ENCODE results near the gene RBM15. TPM values are rescaled to one million over a fixed set of nuclear protein-coding genes. Genes with fewer than 3 reads are reported as not detected.

Gene RBM15
- 6.0 TPM for polyA plus RNA-seq (2013, experiment 1 of 2; ENCODE audit: insufficient read length)
- polyA plus RNA-seq (2013, experiment 2 of 2; ENCODE audit: insufficient read length): 4.8 TPM

DNA sequence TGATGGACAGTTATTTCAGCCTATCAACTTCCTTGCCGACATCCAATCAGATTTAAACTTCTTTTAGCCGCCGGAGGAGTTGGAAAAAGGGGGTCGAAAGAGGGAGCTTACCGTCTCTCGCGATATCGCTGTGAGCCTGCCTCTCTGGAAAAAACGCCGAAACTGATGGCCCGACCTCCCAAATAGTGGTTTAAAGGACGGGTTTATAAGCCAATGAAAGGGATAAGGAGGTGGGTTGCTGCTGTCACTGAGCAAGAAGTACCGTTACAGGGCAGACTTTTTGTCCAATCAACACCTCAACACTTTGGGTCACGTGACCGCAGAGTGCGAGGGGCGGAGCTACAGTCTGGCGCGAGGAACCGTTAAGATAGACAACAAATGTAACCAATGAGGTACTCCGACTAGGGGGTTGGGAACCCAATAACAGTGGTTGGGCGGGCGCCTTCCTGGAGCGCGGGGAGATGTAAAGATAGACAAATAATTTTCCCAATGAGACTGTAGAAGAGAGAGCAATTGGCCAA, at the start of gene RBM15:
Gene RBM15, plus strand, starts transcription at position 492 of the 521 bp plus-strand sequence. Its CDS starts 29 bp downstream, at position 521.
- DNase-seq: peak; percentile 100

DNA sequence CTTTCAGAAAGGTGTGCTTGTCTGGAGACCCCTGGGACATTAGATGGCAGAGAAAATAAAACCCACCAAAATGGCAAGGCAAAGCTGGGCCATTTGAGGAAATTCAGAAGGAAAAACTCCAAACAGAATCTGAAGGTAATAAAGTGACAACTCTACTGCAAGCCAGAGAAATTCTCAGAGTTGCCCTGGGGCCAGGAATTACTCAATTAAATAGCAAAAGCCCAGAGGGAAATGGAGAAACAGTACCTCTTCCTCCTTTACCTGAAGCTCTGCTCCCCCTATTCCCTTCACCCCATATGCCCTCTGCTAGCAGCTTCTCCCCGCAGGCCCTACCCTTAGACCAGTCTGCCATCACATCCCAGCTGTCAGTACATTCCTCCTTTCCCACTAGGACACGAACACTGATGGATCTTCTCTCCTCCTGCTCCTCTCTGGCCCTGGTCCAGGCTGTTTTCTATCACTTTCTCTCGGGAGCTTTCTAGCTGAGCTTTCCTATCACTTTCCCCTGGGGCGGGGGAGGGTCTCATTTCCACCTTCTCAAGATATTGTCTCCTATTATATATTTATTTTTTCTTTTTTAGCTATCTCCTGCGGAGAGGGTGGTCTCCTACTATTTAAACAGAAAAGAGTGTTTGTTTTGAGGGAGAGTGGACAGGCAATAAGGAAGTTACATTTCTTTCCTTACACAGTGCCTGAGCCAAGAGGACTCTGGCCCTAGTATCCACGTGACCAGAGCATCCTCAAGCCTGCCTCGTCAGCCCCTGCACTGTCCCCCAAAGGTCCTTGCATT, 47.7 kb upstream of the RBM15 start:
- no peak for DNase-seq

- DNase-seq: peak; percentile 38
Measured at GRCh38 chr1:110292031-110292741, 47.0 kb upstream of the RBM15 start.

- no peak for DNase-seq
Measured at GRCh38 chr1:110293601-110294104, 45.5 kb upstream of the RBM15 start.

GRCh38 chr1:110294308-110294707, 44.9 kb upstream of the RBM15 start:
- no peak for DNase-seq

DNA sequence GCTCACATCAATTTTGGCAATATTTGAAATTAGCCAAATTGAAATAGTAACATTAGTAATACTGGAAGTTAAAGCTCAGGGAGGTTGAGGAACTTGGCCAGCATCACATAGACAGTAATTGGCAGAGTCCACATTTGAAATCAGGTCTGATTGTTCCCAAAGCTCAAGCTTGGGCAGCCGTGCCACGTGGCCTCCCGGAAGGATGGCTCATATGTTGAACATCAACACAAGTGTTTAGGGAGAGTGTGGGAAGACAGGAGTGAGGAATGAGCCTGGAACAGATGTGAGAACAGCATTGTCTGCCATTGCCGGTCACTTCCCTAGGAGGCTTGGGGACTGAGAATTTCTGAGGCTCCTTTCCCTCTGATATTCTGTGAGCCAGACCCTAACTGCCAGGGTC, 40.2 kb upstream of the RBM15 start:
- DNase-seq: peak; percentile 7

- DNase-seq: no peak
Measured at GRCh38 chr1:110300412-110301085, 38.6 kb upstream of the RBM15 start.

DNA sequence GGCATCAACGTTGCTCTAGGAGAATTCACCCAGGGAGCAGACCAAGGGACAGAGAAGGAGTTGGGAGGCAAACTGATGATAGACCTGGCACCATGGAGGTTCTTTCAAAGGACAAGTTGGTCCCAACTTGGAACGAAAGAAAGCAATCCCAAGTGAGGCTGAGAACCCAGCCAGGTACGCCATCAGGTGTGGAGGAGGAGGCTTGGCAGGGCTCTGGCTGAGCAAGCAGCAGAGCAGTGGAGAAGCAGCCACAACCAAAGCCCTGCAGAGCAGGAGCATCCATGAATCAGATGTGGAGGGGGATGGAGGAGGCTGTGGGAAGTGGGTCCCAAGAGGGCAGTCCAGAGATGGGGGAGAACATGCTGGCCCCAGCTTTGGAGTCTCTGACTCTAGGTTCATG, 36.3 kb upstream of the RBM15 start:
- DNase-seq: no peak

DNA sequence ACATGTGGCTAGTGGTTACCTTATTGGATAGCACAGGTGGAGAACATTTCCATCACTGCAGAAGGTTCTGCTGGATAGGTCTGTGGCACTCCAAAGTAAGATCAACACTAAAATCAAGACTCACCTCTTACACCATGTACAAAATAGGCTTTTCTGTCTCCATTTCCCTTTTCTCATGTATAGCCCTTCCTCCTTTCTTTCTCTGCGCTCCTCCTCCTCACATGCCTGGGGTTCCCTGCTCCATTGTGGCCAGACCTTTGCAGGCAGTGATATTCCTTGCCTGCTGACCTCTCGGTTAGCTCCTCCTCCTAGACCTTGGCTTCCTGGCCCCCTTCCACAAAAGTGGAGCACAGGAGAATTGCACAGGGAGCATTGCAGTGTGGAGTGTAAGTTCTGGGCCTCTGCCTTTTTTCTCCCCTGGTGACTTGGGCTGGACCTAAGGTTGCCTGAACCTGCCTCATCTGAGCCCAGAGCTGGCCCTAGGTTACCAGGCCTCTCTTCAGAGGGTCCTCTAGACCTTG, 33.2 kb upstream of the RBM15 start:
- no peak for DNase-seq

DNA sequence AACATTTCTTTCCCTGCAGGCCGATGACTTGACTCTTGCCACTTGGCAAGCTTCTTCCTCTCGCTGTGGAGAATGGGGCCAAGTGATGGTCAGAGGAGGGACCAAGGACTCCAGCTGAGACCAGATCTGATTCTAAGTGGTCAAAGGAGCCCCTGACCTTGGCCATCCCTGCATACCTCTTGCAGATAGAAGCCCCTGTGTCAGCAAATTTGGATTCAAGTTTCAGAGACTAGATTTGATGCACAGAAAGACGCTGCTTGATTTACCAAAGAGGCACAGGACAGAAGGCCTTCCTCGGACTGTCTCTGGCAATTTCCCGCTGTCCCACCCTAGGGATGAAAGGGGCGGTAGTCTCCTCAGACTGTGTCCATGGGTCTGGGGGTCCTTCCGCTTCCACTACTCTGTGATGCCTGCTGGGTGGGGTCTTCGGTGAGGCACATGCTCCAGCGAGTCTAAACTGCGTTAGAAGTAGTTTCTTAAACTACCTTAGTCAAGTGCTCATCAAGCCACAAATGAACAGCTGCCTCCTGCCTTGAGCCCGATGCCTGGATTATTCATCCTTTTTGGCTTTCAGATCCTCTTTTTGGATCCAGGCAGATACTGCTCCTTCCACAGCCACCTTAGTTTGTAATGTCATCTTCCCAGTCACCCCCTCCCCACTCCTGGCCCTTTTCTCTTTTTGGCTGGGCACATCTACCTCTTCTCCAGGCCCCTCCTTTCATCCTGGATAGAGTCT, 31.8 kb upstream of the RBM15 start:
- no peak for DNase-seq

DNA sequence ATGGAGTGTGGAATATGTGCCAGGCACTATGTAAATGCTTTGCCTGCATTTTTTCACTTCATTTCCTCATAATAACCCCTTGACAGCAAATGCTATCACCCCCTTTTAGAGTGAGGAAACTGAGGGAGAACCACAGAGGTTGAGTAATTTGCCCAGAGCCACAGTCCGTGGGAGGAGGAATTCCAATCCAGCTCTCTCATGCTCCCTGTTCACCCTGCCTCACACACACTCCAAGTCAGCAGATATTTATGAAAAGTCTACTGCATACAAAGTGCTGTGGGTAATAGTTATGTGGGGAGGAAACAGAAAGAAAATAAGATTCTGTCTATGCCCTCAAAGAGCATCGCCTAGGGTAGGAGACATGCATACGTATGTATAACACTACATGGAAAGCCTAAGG, 30.9 kb upstream of the RBM15 start:
- DNase-seq: peak; percentile 24

- no peak for DNase-seq
Measured at GRCh38 chr1:110309139-110309538, 30.0 kb upstream of the RBM15 start.

DNA sequence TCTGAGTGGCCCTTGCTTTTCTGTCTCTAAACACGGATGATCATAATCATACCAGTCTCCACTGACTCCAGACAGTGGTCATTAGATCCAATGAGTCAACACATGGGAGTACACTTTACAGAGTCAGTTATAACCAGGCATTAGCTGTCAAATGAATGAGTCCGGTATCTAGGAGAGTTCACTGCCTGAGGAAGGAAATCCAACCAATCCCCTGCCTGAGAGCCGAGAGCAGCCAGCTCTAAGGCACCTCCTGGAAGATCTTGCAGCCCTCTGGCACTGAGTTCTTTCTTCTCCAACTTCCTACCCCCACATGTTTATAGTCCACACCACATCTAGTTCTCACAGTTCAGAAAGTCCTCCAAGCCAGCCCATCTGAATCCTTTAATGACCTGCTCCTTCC, 29.4 kb upstream of the RBM15 start:
- peak; percentile 25 for DNase-seq

GRCh38 chr1:110310300-110310699, 28.9 kb upstream of the RBM15 start:
- DNase-seq: no peak

DNA sequence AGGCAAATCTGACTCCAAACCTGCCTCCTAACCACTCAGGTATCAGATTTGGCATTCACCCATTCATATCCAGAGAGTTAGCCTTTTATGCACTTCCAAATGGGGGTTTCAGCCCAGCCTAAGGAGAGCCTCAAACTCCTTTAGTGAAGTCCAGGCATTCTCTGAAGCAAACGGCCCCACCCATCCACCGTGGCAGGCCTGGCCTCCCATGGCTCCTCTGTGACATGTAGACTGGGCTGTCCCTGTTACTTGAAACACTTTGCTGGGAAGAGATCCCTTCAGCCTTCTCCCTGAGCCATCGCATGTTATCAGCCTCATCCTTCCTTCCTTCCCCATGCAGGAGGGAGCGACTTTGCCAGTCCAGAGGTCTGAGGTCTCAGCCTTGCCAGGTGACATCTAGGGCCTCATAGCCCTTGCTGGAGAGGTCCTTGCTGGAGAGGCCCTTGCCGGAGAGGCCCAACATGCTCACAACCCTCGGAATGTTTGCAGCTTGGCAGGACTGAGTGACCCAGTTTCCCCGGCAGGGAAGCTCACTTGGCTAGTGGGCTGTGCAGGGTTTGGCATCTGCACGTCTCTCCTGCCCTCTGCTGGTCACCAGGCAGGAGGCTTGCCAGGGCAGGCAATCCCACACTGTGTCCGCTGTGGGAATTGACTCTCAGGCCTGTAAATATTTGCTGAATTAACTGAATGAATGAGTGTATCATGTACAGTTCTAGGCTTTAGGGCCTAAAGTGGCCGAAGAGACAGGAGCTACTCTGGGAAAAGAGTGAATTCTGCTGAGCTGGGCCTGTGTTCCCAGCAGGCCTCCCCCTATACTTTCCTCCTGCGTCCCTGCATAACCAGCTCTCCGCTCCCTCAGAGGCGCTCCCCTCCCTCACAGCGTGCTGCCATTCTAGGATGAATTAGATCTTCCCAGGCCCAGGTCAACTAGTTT, 26.7 kb upstream of the RBM15 start:
- DNase-seq: peak; percentile 67

DNA sequence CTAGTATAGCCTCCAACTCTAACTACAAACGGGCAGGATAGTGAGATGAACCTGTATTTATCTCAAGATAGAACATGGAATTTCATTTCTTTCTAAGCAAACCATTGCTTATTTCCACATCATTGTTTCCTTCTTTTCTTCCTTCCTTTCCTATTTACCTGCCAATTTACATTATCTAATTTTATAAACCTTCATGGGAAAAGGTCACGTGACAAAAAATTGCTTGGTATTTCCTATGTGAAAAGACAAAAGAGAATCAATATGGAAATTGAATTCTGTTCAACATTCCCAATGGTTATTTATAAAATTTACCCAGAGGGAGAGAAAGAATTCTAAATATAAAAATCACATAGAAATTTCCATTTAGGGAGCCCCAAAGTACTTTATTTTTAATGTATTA, 22.4 kb upstream of the RBM15 start:
- no peak for DNase-seq

GRCh38 chr1:110318046-110318445, 21.1 kb upstream of the RBM15 start:
- DNase-seq: no peak

GRCh38 chr1:110319332-110320167, 19.6 kb upstream of the RBM15 start:
- DNase-seq: no peak

- DNase-seq: no peak
Measured at GRCh38 chr1:110320168-110320518, 19.0 kb upstream of the RBM15 start.

DNA sequence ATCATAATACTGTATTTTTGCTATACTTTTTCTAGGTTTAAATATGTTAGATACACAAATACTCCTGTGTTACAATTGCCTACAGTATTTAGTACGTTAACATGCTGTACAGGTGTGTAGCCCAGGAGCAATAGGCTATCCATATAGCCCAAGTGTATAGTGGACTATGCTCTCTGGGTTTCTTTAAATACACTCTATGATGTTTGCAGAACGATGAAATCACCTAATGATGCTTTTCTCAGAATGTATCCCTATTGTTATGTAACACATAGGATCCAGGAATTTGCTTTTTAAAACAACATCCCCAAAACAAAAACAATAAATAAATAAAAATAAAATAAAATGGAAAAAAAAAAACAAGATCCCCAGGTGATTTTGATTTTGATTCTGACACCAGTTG, 18.1 kb upstream of the RBM15 start:
- no peak for DNase-seq
